H1 (cell line): ENCODE measurements around the gene SEH1L.

Source experiments
- ASH2L ChIP-seq: fragments of 200-600, 300-600 bp; sonication (generic); IDR thresholded peaks from one replicate; pipeline ENCODE4 v1.7.1; 2017; ENCODE audit warnings: low read length
- BACH1 ChIP-seq: IDR thresholded peaks from 2 replicates; pipeline ENCODE4 v1.6.1; 2012; ENCODE audit warnings: low read length, improper control_type of control experiment
- BRCA1 ChIP-seq: IDR thresholded peaks from 2 replicates; pipeline ENCODE4 v1.6.1; 2012; ENCODE audit warnings: low read depth, low read length, improper control_type of control experiment
- CEBPB ChIP-seq: IDR thresholded peaks from 2 replicates; pipeline ENCODE4 v1.6.1; 2012; ENCODE audit warnings: low read depth, low read length
- CHD2 ChIP-seq: IDR thresholded peaks from 2 replicates; pipeline ENCODE4 v1.6.1; 2012; ENCODE audit warnings: low read length, improper control_type of control experiment
- EZH2 ChIP-seq: fragments of 200-600 bp; sonication (generic); IDR thresholded peaks from 2 replicates; pipeline ENCODE4 v1.7.1; 2012; ENCODE audit warnings: low read depth, mild to moderate bottlenecking, moderate library complexity, low read length, inconsistent platforms; ENCODE audit not compliant: severe bottlenecking
- HDAC2 ChIP-seq, 2 experiments: fragments of 300-600 bp in 1 of 2; sonication (generic) in 1 of 2; IDR thresholded peaks; 2 replicates each; pipeline ENCODE4 v1.6.1; 2011 to 2012; ENCODE audit warnings: low read depth in 2 of 2, low read length in 2 of 2, mild to moderate bottlenecking in 2 of 2, moderate library complexity in 2 of 2, borderline replicate concordance in 1 of 2, inconsistent platforms in 1 of 2
- MAFK ChIP-seq: IDR thresholded peaks from 2 replicates; pipeline ENCODE4 v1.6.1; 2012; ENCODE audit warnings: low read depth, mild to moderate bottlenecking, improper control_type of control experiment, low read length
- POLR2A ChIP-seq, 2 experiments: IDR thresholded peaks; 1 replicate in 1 of 2; 2 replicates in 1 of 2; pipeline ENCODE4 v1.6.1; 2011; ENCODE audit warnings: low read depth in 2 of 2, low read length in 2 of 2, mild to moderate bottlenecking in 2 of 2; ENCODE audit errors: control extremely low read depth in 1 of 2
- POLR2AphosphoS5 ChIP-seq: IDR thresholded peaks from 2 replicates; pipeline ENCODE4 v1.6.1; 2011; ENCODE audit warnings: low read depth, low read length
- RFX5 ChIP-seq: IDR thresholded peaks from 2 replicates; pipeline ENCODE4 v1.6.1; 2011; ENCODE audit warnings: low read depth, low read length, improper control_type of control experiment, borderline replicate concordance
- SP1 ChIP-seq: IDR thresholded peaks from 2 replicates; pipeline ENCODE4 v1.6.1; 2011; ENCODE audit warnings: low read depth, low read length
- TF ChIP-seq, protein P1 (sequence below): IDR thresholded peaks from 2 replicates; pipeline ENCODE4 v1.6.1; 2012; ENCODE audit warnings: inconsistent platforms
- TF ChIP-seq, protein P2 (sequence below), 3 experiments: IDR thresholded peaks; 1 replicate in 2 of 3; 2 replicates in 1 of 3; pipeline versions ENCODE4 v1.5.1 to v1.6.1; 2011; ENCODE audit warnings: low read length in 3 of 3, mild to moderate bottlenecking in 3 of 3, inconsistent platforms in 2 of 3, low read depth in 1 of 3, moderate library complexity in 1 of 3; ENCODE audit not compliant: insufficient read depth in 1 of 3; ENCODE audit errors: control extremely low read depth in 1 of 3

DNA sequence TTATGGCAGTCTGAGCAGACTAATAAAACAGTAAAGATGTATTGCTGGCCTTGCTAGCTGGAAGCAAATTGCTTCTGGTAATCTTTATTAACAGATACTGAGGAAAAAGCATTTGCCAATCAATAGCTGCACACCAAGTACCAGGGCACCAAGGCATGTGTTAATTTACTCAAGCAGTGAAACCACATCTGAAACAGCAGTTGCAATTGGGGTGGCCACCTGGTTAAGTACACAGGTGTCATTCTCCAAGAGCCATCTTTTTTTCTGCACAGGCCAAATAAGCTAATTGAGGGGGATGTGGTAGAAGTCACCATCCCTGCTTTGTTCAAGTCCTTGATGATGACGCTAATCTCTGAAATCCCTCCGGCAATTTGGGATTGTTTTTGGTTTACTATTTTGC, 8.6 kb upstream of the SEH1L start:
- no peak for TF ChIP-seq CEBPB
- TF ChIP-seq, protein P1, sequence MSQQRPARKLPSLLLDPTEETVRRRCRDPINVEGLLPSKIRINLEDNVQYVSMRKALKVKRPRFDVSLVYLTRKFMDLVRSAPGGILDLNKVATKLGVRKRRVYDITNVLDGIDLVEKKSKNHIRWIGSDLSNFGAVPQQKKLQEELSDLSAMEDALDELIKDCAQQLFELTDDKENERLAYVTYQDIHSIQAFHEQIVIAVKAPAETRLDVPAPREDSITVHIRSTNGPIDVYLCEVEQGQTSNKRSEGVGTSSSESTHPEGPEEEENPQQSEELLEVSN = no peak
- TF ChIP-seq RFX5 = no peak
- no peak for TF ChIP-seq SP1
- no peak for TF ChIP-seq EZH2
- no peak for TF ChIP-seq POLR2AphosphoS5
- no peak for TF ChIP-seq BRCA1
- TF ChIP-seq BACH1 = no peak
- TF ChIP-seq, protein P2, sequence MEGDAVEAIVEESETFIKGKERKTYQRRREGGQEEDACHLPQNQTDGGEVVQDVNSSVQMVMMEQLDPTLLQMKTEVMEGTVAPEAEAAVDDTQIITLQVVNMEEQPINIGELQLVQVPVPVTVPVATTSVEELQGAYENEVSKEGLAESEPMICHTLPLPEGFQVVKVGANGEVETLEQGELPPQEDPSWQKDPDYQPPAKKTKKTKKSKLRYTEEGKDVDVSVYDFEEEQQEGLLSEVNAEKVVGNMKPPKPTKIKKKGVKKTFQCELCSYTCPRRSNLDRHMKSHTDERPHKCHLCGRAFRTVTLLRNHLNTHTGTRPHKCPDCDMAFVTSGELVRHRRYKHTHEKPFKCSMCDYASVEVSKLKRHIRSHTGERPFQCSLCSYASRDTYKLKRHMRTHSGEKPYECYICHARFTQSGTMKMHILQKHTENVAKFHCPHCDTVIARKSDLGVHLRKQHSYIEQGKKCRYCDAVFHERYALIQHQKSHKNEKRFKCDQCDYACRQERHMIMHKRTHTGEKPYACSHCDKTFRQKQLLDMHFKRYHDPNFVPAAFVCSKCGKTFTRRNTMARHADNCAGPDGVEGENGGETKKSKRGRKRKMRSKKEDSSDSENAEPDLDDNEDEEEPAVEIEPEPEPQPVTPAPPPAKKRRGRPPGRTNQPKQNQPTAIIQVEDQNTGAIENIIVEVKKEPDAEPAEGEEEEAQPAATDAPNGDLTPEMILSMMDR (IDR thresholded peaks at IDR 0.05; ENCODE audit: control extremely low read depth in 1 of 3, insufficient read depth in 1 of 3, low read depth in 1 of 3, low read length in 3 of 3) = no peak
- TF ChIP-seq MAFK = no peak
- no peak for TF ChIP-seq CHD2
- TF ChIP-seq HDAC2 (IDR thresholded peaks at IDR 0.05; ENCODE audit: borderline replicate concordance in 1 of 2, low read depth in 2 of 2, low read length in 2 of 2) = no peak
- no peak for TF ChIP-seq POLR2A (IDR thresholded peaks at IDR 0.05; ENCODE audit: control extremely low read depth in 1 of 2, low read depth in 2 of 2, low read length in 2 of 2)
- no peak for TF ChIP-seq ASH2L
